GM10266 (cell line): ENCODE data around the gene KIF3A.

Experiments
- DNase-seq: peaks from one replicate; pipeline ENCODE4 v3.0.0; 2012; ENCODE audit errors: extremely low spot score
- TF ChIP-seq, protein P1 (sequence below): IDR thresholded peaks from 2 replicates; pipeline ENCODE4 v1.5.1; 2012; ENCODE audit warnings: mild to moderate bottlenecking, low read depth; ENCODE audit not compliant: control insufficient read depth, insufficient read depth; ENCODE audit errors: missing control alignments

The KIF3A gene

DNA sequence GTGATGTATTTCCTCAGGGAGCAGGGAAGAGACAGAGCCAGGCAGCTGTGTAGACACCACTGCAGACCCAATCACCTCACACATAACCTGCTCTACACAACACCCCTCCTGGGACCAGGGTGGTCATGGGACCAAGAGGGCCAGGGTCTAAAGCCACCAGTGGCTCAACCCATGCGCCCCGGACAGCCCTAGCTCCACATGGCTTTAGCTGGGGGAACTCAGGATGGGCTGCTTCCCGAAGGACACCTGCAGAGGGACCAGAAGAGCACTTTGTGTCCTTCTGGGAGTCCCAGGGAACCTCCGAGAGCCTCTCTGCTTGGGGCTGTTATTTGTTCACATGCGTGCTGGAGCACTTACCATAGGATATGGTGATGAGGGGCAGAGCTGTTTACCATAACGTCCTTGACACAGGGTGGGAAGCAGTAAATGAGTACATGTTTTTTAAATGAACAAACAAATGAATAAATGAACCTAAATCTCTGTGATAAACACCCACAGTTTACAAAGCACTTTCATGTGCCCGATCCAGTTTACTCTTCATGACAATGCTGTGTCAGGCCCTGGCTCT is 27.4 kb upstream of the KIF3A start:
- DNase-seq: no peak
- TF ChIP-seq, protein P1, sequence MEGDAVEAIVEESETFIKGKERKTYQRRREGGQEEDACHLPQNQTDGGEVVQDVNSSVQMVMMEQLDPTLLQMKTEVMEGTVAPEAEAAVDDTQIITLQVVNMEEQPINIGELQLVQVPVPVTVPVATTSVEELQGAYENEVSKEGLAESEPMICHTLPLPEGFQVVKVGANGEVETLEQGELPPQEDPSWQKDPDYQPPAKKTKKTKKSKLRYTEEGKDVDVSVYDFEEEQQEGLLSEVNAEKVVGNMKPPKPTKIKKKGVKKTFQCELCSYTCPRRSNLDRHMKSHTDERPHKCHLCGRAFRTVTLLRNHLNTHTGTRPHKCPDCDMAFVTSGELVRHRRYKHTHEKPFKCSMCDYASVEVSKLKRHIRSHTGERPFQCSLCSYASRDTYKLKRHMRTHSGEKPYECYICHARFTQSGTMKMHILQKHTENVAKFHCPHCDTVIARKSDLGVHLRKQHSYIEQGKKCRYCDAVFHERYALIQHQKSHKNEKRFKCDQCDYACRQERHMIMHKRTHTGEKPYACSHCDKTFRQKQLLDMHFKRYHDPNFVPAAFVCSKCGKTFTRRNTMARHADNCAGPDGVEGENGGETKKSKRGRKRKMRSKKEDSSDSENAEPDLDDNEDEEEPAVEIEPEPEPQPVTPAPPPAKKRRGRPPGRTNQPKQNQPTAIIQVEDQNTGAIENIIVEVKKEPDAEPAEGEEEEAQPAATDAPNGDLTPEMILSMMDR: no peak

DNA sequence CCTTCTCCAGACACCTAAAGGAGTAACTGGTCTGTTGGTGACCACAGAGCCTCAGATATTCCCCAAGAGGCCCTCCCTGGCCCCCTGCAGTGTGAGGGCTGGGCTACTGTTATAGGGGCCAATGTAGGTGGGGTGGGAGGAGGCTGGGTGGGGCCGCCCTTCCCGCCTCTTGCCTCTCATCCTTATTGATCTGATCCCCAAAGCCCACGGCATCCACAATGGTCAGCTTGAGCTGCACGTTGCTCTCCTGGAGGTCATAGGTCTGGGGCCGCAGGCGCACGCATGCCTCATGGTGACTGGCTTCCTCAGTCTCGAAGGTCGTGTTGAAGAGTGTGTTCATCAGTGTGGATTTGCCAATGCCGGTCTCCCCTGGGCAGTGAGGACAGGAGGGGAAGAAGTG is 26.7 kb upstream of the KIF3A start:
- TF ChIP-seq, protein P1: no peak
- DNase-seq: no peak

DNA sequence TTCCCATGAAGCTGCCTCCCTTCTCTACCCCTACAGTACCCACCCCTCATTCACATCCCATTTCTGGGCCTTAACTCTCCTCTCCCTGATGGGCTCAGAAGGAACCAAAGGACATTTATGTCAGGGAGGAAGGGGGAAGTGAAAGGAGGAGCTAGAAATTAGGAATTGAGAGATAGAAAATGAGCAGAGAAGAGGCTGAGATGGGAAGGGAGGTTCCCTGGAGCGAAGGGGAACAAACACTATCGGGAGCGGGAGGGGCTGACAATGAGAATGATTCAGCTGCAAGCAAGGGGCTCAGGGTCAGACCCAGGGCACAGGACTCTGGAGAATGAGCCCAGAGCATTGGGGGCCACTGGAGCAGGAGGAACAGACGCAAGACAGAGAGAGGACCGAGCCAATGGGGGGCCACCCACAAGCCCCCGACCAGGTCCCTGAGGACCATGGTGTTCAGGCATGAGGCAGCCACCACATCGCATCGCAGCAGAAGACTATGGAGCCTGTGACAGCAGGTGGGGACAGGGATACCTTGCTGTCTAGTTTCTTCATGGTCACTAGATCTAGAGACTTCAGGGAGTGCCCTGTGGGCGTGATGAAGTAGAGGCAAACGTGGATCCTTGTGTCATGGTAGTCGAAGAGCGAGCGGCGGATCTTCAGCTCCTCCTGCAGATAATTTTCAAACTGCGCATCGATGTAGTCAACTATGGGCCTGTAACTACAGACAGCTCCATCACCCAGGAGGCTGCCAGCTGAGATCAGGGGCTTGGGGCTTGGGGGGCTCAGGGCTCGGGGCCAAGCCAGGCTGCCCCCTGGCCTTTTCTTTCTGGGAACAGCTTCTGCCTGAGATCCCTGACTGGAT is 26.1 kb upstream of the KIF3A start:
- TF ChIP-seq, protein P1: no peak
- DNase-seq: no peak

DNA sequence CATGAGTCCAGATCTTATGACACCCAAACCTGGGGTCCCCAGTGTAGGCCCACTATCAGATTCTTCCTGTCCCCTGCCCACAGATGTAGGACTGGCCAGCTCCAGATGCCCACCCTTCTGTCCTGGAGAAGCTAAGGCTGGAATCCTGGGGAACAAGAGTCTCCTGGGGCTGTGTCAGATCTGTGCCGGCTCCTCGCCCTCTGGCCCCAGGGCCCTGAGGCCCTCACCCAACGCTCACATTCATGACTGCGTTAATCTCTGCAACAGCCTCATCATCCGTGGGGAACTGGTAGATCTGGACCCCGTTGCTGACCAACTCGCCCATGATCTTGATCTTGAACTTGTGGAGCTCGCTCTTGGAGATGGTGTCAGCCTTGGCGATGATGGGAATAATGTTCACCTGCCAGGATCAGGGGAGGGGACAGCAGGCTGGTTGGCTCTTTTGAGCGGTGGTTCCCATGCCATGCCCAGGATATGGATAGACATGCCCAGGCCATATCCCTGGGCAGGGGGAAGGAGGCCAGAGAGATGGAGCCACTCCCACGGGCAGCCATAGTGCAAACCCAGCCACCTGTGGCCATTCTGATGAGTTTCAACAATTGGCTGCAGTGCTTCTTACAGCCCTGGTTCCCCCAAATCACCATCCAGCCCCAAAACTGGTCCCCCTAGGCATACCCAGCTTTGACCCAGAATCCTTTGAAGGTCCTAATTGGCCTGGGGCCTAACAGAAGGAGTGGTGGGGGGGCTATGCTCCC is 25.1 kb upstream of the KIF3A start:
- TF ChIP-seq, protein P1: no peak

DNA sequence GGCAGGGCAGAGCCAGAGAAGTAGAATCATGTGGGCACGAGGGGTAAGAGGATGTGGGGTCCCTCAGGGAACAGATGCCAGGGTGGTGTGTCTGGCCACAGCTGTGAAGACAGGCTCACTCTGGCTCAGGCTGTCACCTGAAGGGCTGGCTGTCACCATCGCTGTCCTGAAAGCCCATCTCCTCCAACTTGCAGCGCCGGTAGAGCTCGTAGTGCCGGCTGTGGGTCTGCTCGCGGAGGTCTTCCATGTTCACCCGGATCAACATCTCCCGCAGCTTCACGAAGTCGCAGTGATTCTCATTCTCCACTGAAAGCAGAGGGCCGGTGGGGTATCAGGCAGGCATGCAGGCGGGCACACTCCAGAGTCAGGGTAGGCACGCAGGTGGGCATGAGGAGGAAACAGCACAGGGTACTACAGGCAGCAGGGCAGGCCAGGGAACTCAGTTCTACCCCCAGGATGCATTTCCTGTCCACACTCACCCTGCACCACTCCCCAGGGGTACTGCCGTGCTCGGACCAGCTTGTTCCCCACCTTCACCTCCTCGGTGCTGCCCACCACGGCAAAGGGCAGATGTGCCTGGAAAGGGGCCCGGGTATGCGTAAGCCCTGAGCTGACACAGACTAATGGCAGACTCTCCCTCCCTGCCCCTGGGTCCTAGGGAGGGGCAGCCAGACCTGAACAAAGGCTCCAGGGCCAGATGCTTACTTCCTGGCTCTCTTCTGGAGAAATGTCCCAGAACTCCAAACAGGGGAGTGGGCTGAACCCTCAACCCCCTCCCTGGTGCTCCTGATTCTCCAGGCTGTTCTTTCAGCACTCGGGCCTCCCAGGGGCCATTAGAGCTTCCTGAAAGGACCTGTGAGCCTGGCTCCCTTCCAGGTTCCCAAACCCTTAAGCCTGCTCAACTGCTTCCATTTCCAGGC is 24.2 kb upstream of the KIF3A start:
- TF ChIP-seq, protein P1: no peak
- no peak for DNase-seq

More for the DNA sequence above, 25.1 kb upstream of the KIF3A start:
- DNase-seq: no peak

DNA sequence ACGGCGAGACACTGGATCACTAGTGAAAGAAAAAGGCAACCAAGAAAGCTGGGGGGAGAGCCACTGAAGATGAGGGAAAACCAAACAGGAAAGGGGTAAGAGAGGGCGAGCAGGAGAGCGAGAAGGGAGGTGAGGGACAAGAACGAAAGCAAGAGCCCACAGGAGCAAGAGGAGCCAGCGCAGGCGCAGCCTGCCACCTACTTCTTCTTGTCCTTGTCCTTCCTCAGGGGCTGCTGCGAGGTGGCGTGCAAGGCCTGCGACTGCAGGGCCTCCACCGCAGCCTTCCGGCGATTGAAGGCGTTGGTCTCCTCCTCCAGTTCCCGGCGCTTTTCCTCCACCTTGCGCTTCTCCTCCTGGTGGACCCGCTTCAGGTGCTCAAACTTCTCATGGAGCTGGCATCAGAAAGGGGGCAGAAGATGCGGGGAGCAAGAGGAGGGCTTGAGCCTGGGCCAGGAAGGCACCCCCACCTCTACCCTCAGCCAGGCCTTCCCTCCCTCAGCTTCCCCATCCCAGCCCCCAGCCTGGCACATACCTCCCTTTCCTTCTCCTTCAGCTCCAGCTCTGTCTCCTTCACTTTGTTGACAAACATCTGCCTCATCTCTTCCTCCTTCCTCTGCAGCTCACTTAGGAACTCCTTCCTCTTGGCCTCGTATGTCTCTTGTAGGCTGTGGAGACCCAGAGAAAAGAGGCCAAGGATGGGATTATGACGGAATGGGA is 23.4 kb upstream of the KIF3A start:
- TF ChIP-seq, protein P1: no peak
- no peak for DNase-seq
